Spinal cord (tissue), 10 donors: ENCODE results near the gene HAPSTR1. TPM values are rescaled to one million over a fixed set of nuclear protein-coding genes. Genes with fewer than 3 reads are reported as not detected.

ENCODE experiments used
- DNase-seq, 6 donors: peaks; one replicate each; pipeline versions ENCODE4 v3.0.0 to v3.0.0-alpha.2; 2013 to 2015; ENCODE audit warnings: low spot score in 6 of 6, low read depth in 4 of 6
- H3K27ac ChIP-seq: one replicate; pipeline ENCODE4 v1.5.1; 2013; ENCODE audit warnings: low read depth, low read length, control low read depth
- H3K27me3 ChIP-seq: one replicate; pipeline ENCODE4 v1.6.1; 2013; ENCODE audit warnings: low read length; ENCODE audit not compliant: control insufficient read depth, insufficient read depth
- H3K36me3 ChIP-seq: one replicate; pipeline ENCODE4 v1.6.1; 2013; ENCODE audit warnings: low read length; ENCODE audit not compliant: control insufficient read depth, insufficient read depth
- H3K4me1 ChIP-seq: one replicate; pipeline ENCODE4 v1.6.1; 2013; ENCODE audit warnings: low read length; ENCODE audit not compliant: control insufficient read depth, insufficient read depth
- H3K4me3 ChIP-seq: one replicate; pipeline ENCODE4 v1.5.1; 2013; ENCODE audit warnings: low read depth, low read length, control low read depth
- H3K9me3 ChIP-seq: one replicate; pipeline ENCODE4 v1.6.1; 2013; ENCODE audit warnings: low read length; ENCODE audit not compliant: control insufficient read depth, insufficient read depth
- WGBS: methylation state at CpG from one replicate; pipeline ENCODE4 v1.1.5; 2013; ENCODE audit warnings: missing lambda C conversion rate; ENCODE audit not compliant: insufficient coverage; 5-methylcytosine and 5-hydroxymethylcytosine counted together
- polyA plus RNA-seq, 2 donors: library from polyadenylated mRNA; unstranded; fragments of 120-200 nt; gene quantifications; one replicate each; pipeline ENCODE4 v1.2.1, GENCODE V29; 2013; ENCODE audit not compliant: insufficient read length in 2 of 2
- total RNA-seq, 2 donors: library from RNA; depleted of rRNA in 1 of 2; stranded (reverse); fragments of 120-200 nt in 1 of 2; fragments of >200 nt in 1 of 2; gene quantifications; one replicate each; pipeline versions ENCODE4 v1.2.3 to v1.2.4, GENCODE V29; 2013 to 2014
- donor health status: healthy.

HAPSTR1 gene
- total and polyA plus RNA-seq, 4 donors: 43.9 to 87.0 (median 59.3) TPM

- peaks cover 9% of the 10 kb centered on the region for H3K4me1 ChIP-seq
- 100% methylated on average over 2 of the region's 3 CpGs for WGBS
- DNase-seq: no peak
Observed at GRCh38 chr16:9114842-9115241, 23.4 kb downstream of the HAPSTR1 start.

GRCh38 chr16:9115277-9115676 is 23.8 kb downstream of the HAPSTR1 start:
- no peaks in the 10 kb centered on the region for H3K9me3 ChIP-seq
- DNase-seq: no peak
- peaks cover 9% of the 10 kb centered on the region for H3K4me1 ChIP-seq
- no peaks in the 10 kb centered on the region for H3K36me3 ChIP-seq
- H3K27me3 ChIP-seq: no peaks in the 10 kb centered on the region
- no peak overlapping the region for H3K27ac ChIP-seq
- no peak overlapping the region for H3K4me3 ChIP-seq
- WGBS: 94% methylated on average over 2 of the region's 3 CpGs

More at GRCh38 chr16:9114842-9115241, 23.4 kb downstream of the HAPSTR1 start:
- H3K36me3 ChIP-seq: no peaks in the 10 kb centered on the region
- H3K27me3 ChIP-seq: no peaks in the 10 kb centered on the region
- no peak overlapping the region for H3K4me3 ChIP-seq
- H3K27ac ChIP-seq: no peak overlapping the region
- no peaks in the 10 kb centered on the region for H3K9me3 ChIP-seq

- Histone ChIP-seq H3K9me3 (no peaks in the 10 kb centered on the region), H3K4me3 (no peak overlapping the region), H3K27me3 (no peaks in the 10 kb centered on the region), H3K27ac (no peak overlapping the region), H3K4me1 (peaks cover 4% of the 10 kb centered on the region), H3K36me3 (no peaks in the 10 kb centered on the region)
- no CpG with 5 or more reads among the region's 2 CpGs for WGBS
- no peak for DNase-seq
Observed at GRCh38 chr16:9116141-9116540, 24.7 kb downstream of the HAPSTR1 start.

- no peaks in the 10 kb centered on the region for H3K9me3 ChIP-seq
- H3K4me1 ChIP-seq: no peaks in the 10 kb centered on the region
- peaks cover 11% of the 10 kb centered on the region for H3K36me3 ChIP-seq
- no peak overlapping the region for H3K4me3 ChIP-seq
- H3K27me3 ChIP-seq: no peaks in the 10 kb centered on the region
- H3K27ac ChIP-seq: no peak overlapping the region
- no peak for DNase-seq
Observed at GRCh38 chr16:9118170-9118569, 26.7 kb downstream of the HAPSTR1 start.

- Histone ChIP-seq H3K4me1 (peaks cover under 1% of the 10 kb centered on the region), H3K9me3 (no peaks in the 10 kb centered on the region), H3K36me3 (peaks cover 24% of the 10 kb centered on the region), H3K4me3 (no peak overlapping the region), H3K27me3 (no peaks in the 10 kb centered on the region), H3K27ac (no peak overlapping the region)
- DNase-seq: peak in 1 of 6 donors; percentile 25
- 45% methylated on average over 2 of the region's 3 CpGs for WGBS
Observed at GRCh38 chr16:9119795-9120194, 28.4 kb downstream of the HAPSTR1 start.

GRCh38 chr16:9122342-9122741 is 30.9 kb downstream of the HAPSTR1 start:
- no peak overlapping the region for H3K27ac ChIP-seq
- WGBS: 88% methylated on average over 4 of the region's 5 CpGs
- DNase-seq: no peak
- peaks cover 34% of the 10 kb centered on the region for H3K36me3 ChIP-seq
- no peaks in the 10 kb centered on the region for H3K27me3 ChIP-seq
- peaks cover 12% of the 10 kb centered on the region for H3K4me1 ChIP-seq
- H3K4me3 ChIP-seq: no peak overlapping the region
- no peaks in the 10 kb centered on the region for H3K9me3 ChIP-seq

GRCh38 chr16:9122969-9123368 is 31.5 kb downstream of the HAPSTR1 start:
- H3K4me3 ChIP-seq: no peak overlapping the region
- H3K4me1 ChIP-seq: peaks cover 18% of the 10 kb centered on the region
- no CpG with 5 or more reads among the region's 2 CpGs for WGBS
- DNase-seq: no peak
- peaks cover 34% of the 10 kb centered on the region for H3K36me3 ChIP-seq
- no peaks in the 10 kb centered on the region for H3K27me3 ChIP-seq
- no peaks in the 10 kb centered on the region for H3K9me3 ChIP-seq
- no peak overlapping the region for H3K27ac ChIP-seq

GRCh38 chr16:9123401-9123800 is 32.0 kb downstream of the HAPSTR1 start:
- Histone ChIP-seq H3K27ac (no peak overlapping the region), H3K4me3 (no peak overlapping the region), H3K9me3 (no peaks in the 10 kb centered on the region), H3K4me1 (peaks cover 19% of the 10 kb centered on the region), H3K27me3 (no peaks in the 10 kb centered on the region), H3K36me3 (peaks cover 34% of the 10 kb centered on the region)
- 93% methylated on average over 7 of the region's 7 CpGs for WGBS
- no peak for DNase-seq

GRCh38 chr16:9123871-9124270 is 32.4 kb downstream of the HAPSTR1 start:
- no peak for DNase-seq
- no peaks in the 10 kb centered on the region for H3K27me3 ChIP-seq
- H3K4me1 ChIP-seq: peaks cover 19% of the 10 kb centered on the region
- peaks cover 34% of the 10 kb centered on the region for H3K36me3 ChIP-seq
- H3K9me3 ChIP-seq: no peaks in the 10 kb centered on the region
- no peak overlapping the region for H3K4me3 ChIP-seq
- 94% methylated on average over 4 of the region's 5 CpGs for WGBS
- H3K27ac ChIP-seq: no peak overlapping the region

- Histone ChIP-seq H3K9me3 (no peaks in the 10 kb centered on the region), H3K27me3 (no peaks in the 10 kb centered on the region), H3K4me3 (no peak overlapping the region), H3K4me1 (peaks cover 19% of the 10 kb centered on the region), H3K36me3 (peaks cover 34% of the 10 kb centered on the region), H3K27ac (no peak overlapping the region)
- no peak for DNase-seq
- 88% methylated on average over 7 of the region's 7 CpGs for WGBS
Observed at GRCh38 chr16:9124444-9124843, 33.0 kb downstream of the HAPSTR1 start.
